ENCODE results near the gene THAP2. TPM values are rescaled to one million over a fixed set of nuclear protein-coding genes. Genes with fewer than 3 reads are reported as not detected.

The THAP2 gene
- polyA plus RNA-seq, 4 donors: 1.6 to 9.1 (median 3.0) TPM

- H3K4me1 ChIP-seq (ENCODE audit: control insufficient read depth in 3 of 3, insufficient read depth in 2 of 3, low read depth in 1 of 3, low read length in 2 of 3): no peaks in the 10 kb centered on the region
- no peak overlapping the region for H3K27ac ChIP-seq (ENCODE audit: low read depth in 1 of 3, low read length in 2 of 3)
- FAIRE-seq (no peak), DNase-seq (no peak)
- H3K4me3 ChIP-seq (ENCODE audit: low read depth in 1 of 3, low read length in 3 of 3): no peak overlapping the region
- WGBS, 3 donors: 70 to 81% (median 78%) methylated on average over 1 of the region's 1 CpG
- peaks cover 9 to 19% (median 12%) of the 10 kb centered on the region in 3 donors for H3K36me3 ChIP-seq (ENCODE audit: control insufficient read depth in 3 of 3, insufficient read depth in 2 of 3, low read depth in 1 of 3, low read length in 3 of 3)
- H3K9me3 ChIP-seq (ENCODE audit: control insufficient read depth in 2 of 2, insufficient read depth in 1 of 2, low read depth in 1 of 2, low read length in 1 of 2): peaks cover 0 to 7% of the 10 kb centered on the region in 2 donors
- H3K27me3 ChIP-seq (ENCODE audit: control insufficient read depth in 3 of 3, insufficient read depth in 3 of 3, low read length in 3 of 3): no peaks in the 10 kb centered on the region
Measured at GRCh38 chr12:71652656-71653055, 11.4 kb upstream of the THAP2 start.

- peaks cover 0 to 7% of the 10 kb centered on the region in 2 donors for H3K9me3 ChIP-seq (ENCODE audit: control insufficient read depth in 2 of 2, insufficient read depth in 1 of 2, low read depth in 1 of 2, low read length in 1 of 2)
- H3K4me3 ChIP-seq (ENCODE audit: low read depth in 1 of 3, low read length in 3 of 3): no peak overlapping the region
- FAIRE-seq: no peak
- WGBS, 3 donors: 94 to 97% (median 96%) methylated on average over 2 of the region's 2 CpGs
- H3K4me1 ChIP-seq (ENCODE audit: control insufficient read depth in 3 of 3, insufficient read depth in 2 of 3, low read depth in 1 of 3, low read length in 2 of 3): no peaks in the 10 kb centered on the region
- no peak overlapping the region for H3K27ac ChIP-seq (ENCODE audit: low read depth in 1 of 3, low read length in 2 of 3)
- H3K36me3 ChIP-seq (ENCODE audit: control insufficient read depth in 3 of 3, insufficient read depth in 2 of 3, low read depth in 1 of 3, low read length in 3 of 3): peaks cover 11 to 21% (median 12%) of the 10 kb centered on the region in 3 donors
- DNase-seq: no peak
- no peaks in the 10 kb centered on the region for H3K27me3 ChIP-seq (ENCODE audit: control insufficient read depth in 3 of 3, insufficient read depth in 3 of 3, low read length in 3 of 3)
Measured at GRCh38 chr12:71653137-71653536, 11.0 kb upstream of the THAP2 start.

- Histone ChIP-seq H3K4me3 (ENCODE audit: low read depth in 1 of 3, low read length in 3 of 3) (no peak overlapping the region), H3K27me3 (ENCODE audit: control insufficient read depth in 3 of 3, insufficient read depth in 3 of 3, low read length in 3 of 3) (no peaks in the 10 kb centered on the region), H3K27ac (ENCODE audit: low read depth in 1 of 3, low read length in 2 of 3) (no peak overlapping the region), H3K9me3 (ENCODE audit: control insufficient read depth in 2 of 2, insufficient read depth in 1 of 2, low read depth in 1 of 2, low read length in 1 of 2) (peaks cover 0 to 7% of the 10 kb centered on the region in 2 donors), H3K36me3 (ENCODE audit: control insufficient read depth in 3 of 3, insufficient read depth in 2 of 3, low read depth in 1 of 3, low read length in 3 of 3) (peaks cover 11 to 21% (median 18%) of the 10 kb centered on the region in 3 donors), H3K4me1 (ENCODE audit: control insufficient read depth in 3 of 3, insufficient read depth in 2 of 3, low read depth in 1 of 3, low read length in 2 of 3) (no peaks in the 10 kb centered on the region)
- peak; percentile 77 for FAIRE-seq
- DNase-seq: no peak
- 79 to 98% (median 86%) methylated on average over 3 of the region's 3 CpGs for WGBS, 3 donors
Measured at GRCh38 chr12:71654200-71654599, 9.9 kb upstream of the THAP2 start.

- DNase-seq (no peak), FAIRE-seq (no peak)
- H3K27ac ChIP-seq (ENCODE audit: low read depth in 1 of 3, low read length in 2 of 3): no peak overlapping the region
- no peak overlapping the region for H3K4me3 ChIP-seq (ENCODE audit: low read depth in 1 of 3, low read length in 3 of 3)
- H3K27me3 ChIP-seq (ENCODE audit: control insufficient read depth in 3 of 3, insufficient read depth in 3 of 3, low read length in 3 of 3): no peaks in the 10 kb centered on the region
- peaks cover 11 to 19% (median 16%) of the 10 kb centered on the region in 3 donors for H3K36me3 ChIP-seq (ENCODE audit: control insufficient read depth in 3 of 3, insufficient read depth in 2 of 3, low read depth in 1 of 3, low read length in 3 of 3)
- H3K4me1 ChIP-seq (ENCODE audit: control insufficient read depth in 3 of 3, insufficient read depth in 2 of 3, low read depth in 1 of 3, low read length in 2 of 3): no peaks in the 10 kb centered on the region
- H3K9me3 ChIP-seq (ENCODE audit: control insufficient read depth in 2 of 2, insufficient read depth in 1 of 2, low read depth in 1 of 2, low read length in 1 of 2): peaks cover 0 to 7% of the 10 kb centered on the region in 2 donors
- 34 to 43% (median 43%) methylated on average over 1 of the region's 1 CpG for WGBS, 3 donors
Measured at GRCh38 chr12:71655495-71655894, 8.6 kb upstream of the THAP2 start.

GRCh38 chr12:71655907-71656306, 8.2 kb upstream of the THAP2 start:
- Histone ChIP-seq H3K36me3 (ENCODE audit: control insufficient read depth in 3 of 3, insufficient read depth in 2 of 3, low read depth in 1 of 3, low read length in 3 of 3) (peaks cover 10 to 18% (median 16%) of the 10 kb centered on the region in 3 donors), H3K4me3 (ENCODE audit: low read depth in 1 of 3, low read length in 3 of 3) (no peak overlapping the region), H3K9me3 (ENCODE audit: control insufficient read depth in 2 of 2, insufficient read depth in 1 of 2, low read depth in 1 of 2, low read length in 1 of 2) (peaks cover 0 to 7% of the 10 kb centered on the region in 2 donors), H3K27me3 (ENCODE audit: control insufficient read depth in 3 of 3, insufficient read depth in 3 of 3, low read length in 3 of 3) (no peaks in the 10 kb centered on the region), H3K4me1 (ENCODE audit: control insufficient read depth in 3 of 3, insufficient read depth in 2 of 3, low read depth in 1 of 3, low read length in 2 of 3) (no peaks in the 10 kb centered on the region), H3K27ac (ENCODE audit: low read depth in 1 of 3, low read length in 2 of 3) (no peak overlapping the region)
- no peak for DNase-seq
- 93 to 96% (median 95%) methylated on average over 1 of the region's 1 CpG for WGBS, 3 donors
- FAIRE-seq: no peak

- peaks cover 7 to 19% (median 14%) of the 10 kb centered on the region in 3 donors for H3K36me3 ChIP-seq (ENCODE audit: control insufficient read depth in 3 of 3, insufficient read depth in 2 of 3, low read depth in 1 of 3, low read length in 3 of 3)
- DNase-seq: no peak
- peaks cover 0 to 4% (median 0%) of the 10 kb centered on the region in 3 donors for H3K4me1 ChIP-seq (ENCODE audit: control insufficient read depth in 3 of 3, insufficient read depth in 2 of 3, low read depth in 1 of 3, low read length in 2 of 3)
- no peak overlapping the region for H3K4me3 ChIP-seq (ENCODE audit: low read depth in 1 of 3, low read length in 3 of 3)
- no peak for FAIRE-seq
- H3K27ac ChIP-seq (ENCODE audit: low read depth in 1 of 3, low read length in 2 of 3): no peak overlapping the region
- WGBS, 3 donors: 70 to 77% (median 73%) methylated on average over 3 of the region's 3 CpGs
- peaks cover 0 to 7% of the 10 kb centered on the region in 2 donors for H3K9me3 ChIP-seq (ENCODE audit: control insufficient read depth in 2 of 2, insufficient read depth in 1 of 2, low read depth in 1 of 2, low read length in 1 of 2)
- H3K27me3 ChIP-seq (ENCODE audit: control insufficient read depth in 3 of 3, insufficient read depth in 3 of 3, low read length in 3 of 3): no peaks in the 10 kb centered on the region
Measured at GRCh38 chr12:71656740-71657139, 7.4 kb upstream of the THAP2 start.

- H3K36me3 ChIP-seq (ENCODE audit: control insufficient read depth in 3 of 3, insufficient read depth in 2 of 3, low read depth in 1 of 3, low read length in 3 of 3): peaks cover 2 to 15% (median 9%) of the 10 kb centered on the region in 3 donors
- H3K9me3 ChIP-seq (ENCODE audit: control insufficient read depth in 2 of 2, insufficient read depth in 1 of 2, low read depth in 1 of 2, low read length in 1 of 2): no peaks in the 10 kb centered on the region
- H3K27me3 ChIP-seq (ENCODE audit: control insufficient read depth in 3 of 3, insufficient read depth in 3 of 3, low read length in 3 of 3): no peaks in the 10 kb centered on the region
- H3K4me1 ChIP-seq (ENCODE audit: control insufficient read depth in 3 of 3, insufficient read depth in 2 of 3, low read depth in 1 of 3, low read length in 2 of 3): peaks cover 0 to 4% (median 0%) of the 10 kb centered on the region in 3 donors
- DNase-seq (peak; percentile 43 to 45), FAIRE-seq (no peak)
- peak overlapping the region in 2 of 3 donors; percentile 77 to 90 for H3K4me3 ChIP-seq (ENCODE audit: low read depth in 1 of 3, low read length in 3 of 3)
- WGBS, 3 donors: 1 to 5% (median 2%) methylated on average over 8 of the region's 8 CpGs
- peak overlapping the region in 1 of 3 donors; percentile 98 for H3K27ac ChIP-seq (ENCODE audit: low read depth in 1 of 3, low read length in 2 of 3)
Measured at GRCh38 chr12:71661977-71662530, 2.0 kb upstream of the THAP2 start.

- DNase-seq (peak; percentile 75 to 90), FAIRE-seq (no peak)
- peaks cover 0 to 4% (median 0%) of the 10 kb centered on the region in 3 donors for H3K4me1 ChIP-seq (ENCODE audit: control insufficient read depth in 3 of 3, insufficient read depth in 2 of 3, low read depth in 1 of 3, low read length in 2 of 3)
- WGBS, 3 donors: 0% methylated on average over 47 to 53 of the region's 53 CpGs
- H3K27me3 ChIP-seq (ENCODE audit: control insufficient read depth in 3 of 3, insufficient read depth in 3 of 3, low read length in 3 of 3): no peaks in the 10 kb centered on the region
- H3K9me3 ChIP-seq (ENCODE audit: control insufficient read depth in 2 of 2, insufficient read depth in 1 of 2, low read depth in 1 of 2, low read length in 1 of 2): no peaks in the 10 kb centered on the region
- H3K27ac ChIP-seq (ENCODE audit: low read depth in 1 of 3, low read length in 2 of 3): peak overlapping the region; percentile 97 to 100 (median 98)
- H3K4me3 ChIP-seq (ENCODE audit: low read depth in 1 of 3, low read length in 3 of 3): peak overlapping the region; percentile 77 to 90 (median 81)
- peaks cover 0 to 11% (median 7%) of the 10 kb centered on the region in 3 donors for H3K36me3 ChIP-seq (ENCODE audit: control insufficient read depth in 3 of 3, insufficient read depth in 2 of 3, low read depth in 1 of 3, low read length in 3 of 3)
Measured at GRCh38 chr12:71662849-71663560, 1.1 kb upstream of the THAP2 start.
